Testis (tissue), 2 donors: ENCODE results near the gene RBL2.

Experiments
- CTCF ChIP-seq, 3 experiments: fragments of 450-650 bp in 2 of 3; fragments of 200-600 bp in 1 of 3; sonication (generic) in 1 of 3; IDR thresholded peaks; one replicate each; pipeline ENCODE4 v1.5.1; 2016 to 2019; ENCODE audit warnings: antibody characterized with exemption in 3 of 3, mild to moderate bottlenecking in 2 of 3, moderate library complexity in 1 of 3
- POLR2A ChIP-seq: fragments of 450-650 bp; IDR thresholded peaks from one replicate; pipeline ENCODE4 v1.6.1; 2017; ENCODE audit warnings: antibody characterized with exemption, mild to moderate bottlenecking, moderate library complexity

- TF ChIP-seq CTCF (IDR thresholded peaks at IDR 0.05) (peak; percentile 71 to 97 (median 86)), POLR2A (no peak)
Measured at GRCh38 chr16:53509906-53510703, 75.8 kb downstream of the RBL2 start.
